Peyer's patch (tissue), 4 donors: ENCODE data around the gene IMPG2.

Experiments
- CTCF ChIP-seq, 6 experiments: fragments of 450-650 bp in 4 of 6; fragments of 200-600 bp in 2 of 6; sonication (generic) in 1 of 6; IDR thresholded peaks; one replicate each; pipeline ENCODE4 v1.5.1; 2017 to 2019; ENCODE audit warnings: antibody characterized with exemption in 6 of 6, mild to moderate bottlenecking in 3 of 6, moderate library complexity in 1 of 6
- POLR2A ChIP-seq, 2 donors: fragments of 450-650 bp; IDR thresholded peaks; one replicate each; pipeline ENCODE4 v1.5.1; 2017; ENCODE audit warnings: antibody characterized with exemption in 2 of 2, mild to moderate bottlenecking in 2 of 2, moderate library complexity in 2 of 2

- TF ChIP-seq POLR2A (IDR thresholded peaks at IDR 0.05) (no peak), CTCF (IDR thresholded peaks at IDR 0.05) (no peak)
Observed at GRCh38 chr3:101189796-101190195, 130.6 kb downstream of the IMPG2 start.
